BLaER1 (cell line): ENCODE measurements around the gene ARHGEF26.

ENCODE experiments used
- H3K27ac ChIP-seq: shearing (Covaris generic); formaldehyde crosslinking; 2 replicates; pipeline ENCODE4 v1.8.1; 2022
- H3K27me3 ChIP-seq: shearing (Covaris generic); formaldehyde crosslinking; 2 replicates; pipeline ENCODE4 v1.8.1; 2022
- H3K36me3 ChIP-seq: shearing (Covaris generic); formaldehyde crosslinking; 2 replicates; pipeline ENCODE4 v1.8.1; 2022
- H3K4me1 ChIP-seq: shearing (Covaris generic); formaldehyde crosslinking; 2 replicates; pipeline ENCODE4 v1.8.1; 2022
- H3K4me2 ChIP-seq: shearing (Covaris generic); formaldehyde crosslinking; 2 replicates; pipeline ENCODE4 v1.8.1; 2022
- H3K4me3 ChIP-seq: shearing (Covaris generic); formaldehyde crosslinking; 2 replicates; pipeline ENCODE4 v1.8.1; 2022
- H3K9ac ChIP-seq: shearing (Covaris generic); formaldehyde crosslinking; 2 replicates; pipeline ENCODE4 v1.8.1; 2022
- H3K9me3 ChIP-seq: shearing (Covaris generic); formaldehyde crosslinking; 2 replicates; pipeline ENCODE4 v1.8.1; 2022
- H4K20me1 ChIP-seq: shearing (Covaris generic); formaldehyde crosslinking; 2 replicates; pipeline ENCODE4 v1.8.1; 2022
- Cebpa-rat ChIP-seq: shearing (Covaris generic); IDR thresholded peaks from 2 replicates; pipeline ENCODE4 v1.8.1; 2022

ARHGEF26 gene

GRCh38 chr3:154241496-154241895 lies 120.3 kb downstream of the ARHGEF26 start:
- Histone ChIP-seq H4K20me1 (no peaks in the 10 kb centered on the region), H3K9ac (no peak overlapping the region), H3K4me1 (0 out of 2 replicates have a peak, but pooled peaks cover 6% of the 10 kb centered on the region), H3K36me3 (no peaks in the 10 kb centered on the region), H3K27me3 (no peaks in the 10 kb centered on the region), H3K27ac (no peak overlapping the region), H3K4me3 (no peak overlapping the region), H3K4me2 (no peak overlapping the region), H3K9me3 (no peaks in the 10 kb centered on the region)
- TF ChIP-seq Cebpa-rat, result no peak

DNA sequence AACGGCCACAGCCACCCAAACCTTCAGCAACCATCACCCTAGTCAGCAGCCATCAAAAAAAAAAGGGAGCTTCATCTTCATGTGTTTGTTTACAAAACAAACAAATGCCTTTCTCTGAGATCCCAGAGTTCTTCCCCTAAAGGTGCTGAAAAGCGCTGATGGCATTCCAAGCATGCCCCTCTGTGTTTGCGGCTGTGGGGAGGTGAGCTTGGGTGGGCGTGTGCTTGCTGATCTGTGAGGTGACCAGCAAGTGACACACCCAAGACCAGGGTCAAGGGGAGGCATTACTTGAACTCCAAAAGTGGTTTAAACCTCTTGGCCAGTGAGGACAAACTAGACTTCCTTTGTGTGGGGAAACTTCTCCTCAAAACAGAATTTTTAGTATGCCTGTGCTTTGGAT lies 121.6 kb downstream of the ARHGEF26 start:
- no peaks in the 10 kb centered on the region for H3K36me3 ChIP-seq
- H3K9ac ChIP-seq, result no peak overlapping the region
- H3K9me3 ChIP-seq, result no peaks in the 10 kb centered on the region
- H3K27me3 ChIP-seq, result no peaks in the 10 kb centered on the region
- 0 out of 2 replicates have a peak, but pooled peaks cover 6% of the 10 kb centered on the region for H3K4me1 ChIP-seq
- no peak overlapping the region for H3K27ac ChIP-seq
- H4K20me1 ChIP-seq, result no peaks in the 10 kb centered on the region
- no peak overlapping the region for H3K4me3 ChIP-seq
- no peak overlapping the region for H3K4me2 ChIP-seq
- no peak for TF ChIP-seq Cebpa-rat

DNA sequence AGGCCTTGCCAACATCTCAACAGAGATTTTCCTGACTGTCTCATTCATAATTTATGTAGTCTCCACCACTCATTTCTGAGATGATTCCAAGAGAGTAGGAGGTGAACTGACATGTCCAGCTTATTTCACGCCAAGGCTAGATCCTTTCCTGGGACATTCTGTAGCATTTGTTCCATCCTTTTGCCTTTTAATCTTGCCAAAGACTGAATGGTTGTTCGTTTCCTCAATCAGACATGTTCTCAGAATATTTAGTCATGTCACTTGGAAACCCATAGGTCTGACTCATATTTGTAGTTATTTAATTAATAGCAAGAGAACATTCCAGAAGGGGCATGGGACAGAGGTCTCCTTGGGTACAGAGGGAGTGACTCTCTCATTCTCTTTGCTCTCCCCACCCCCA lies 122.2 kb downstream of the ARHGEF26 start:
- H3K27ac ChIP-seq, result no peak overlapping the region
- TF ChIP-seq Cebpa-rat, result no peak
- no peaks in the 10 kb centered on the region for H3K27me3 ChIP-seq
- no peaks in the 10 kb centered on the region for H3K36me3 ChIP-seq
- H4K20me1 ChIP-seq, result no peaks in the 10 kb centered on the region
- H3K4me2 ChIP-seq, result no peak overlapping the region
- H3K4me3 ChIP-seq, result no peak overlapping the region
- no peaks in the 10 kb centered on the region for H3K9me3 ChIP-seq
- no peak overlapping the region for H3K9ac ChIP-seq
- 0 out of 2 replicates have a peak, but pooled peaks cover 6% of the 10 kb centered on the region for H3K4me1 ChIP-seq

- Histone ChIP-seq H3K27ac (no peak overlapping the region), H3K4me2 (no peak overlapping the region), H3K27me3 (no peaks in the 10 kb centered on the region), H3K36me3 (no peaks in the 10 kb centered on the region), H3K9ac (no peak overlapping the region), H3K9me3 (no peaks in the 10 kb centered on the region), H3K4me3 (no peak overlapping the region), H3K4me1 (0 out of 2 replicates have a peak, but pooled peaks cover 1% of the 10 kb centered on the region), H4K20me1 (no peaks in the 10 kb centered on the region)
- no peak for TF ChIP-seq Cebpa-rat
Measured at GRCh38 chr3:154244644-154245043, 123.5 kb downstream of the ARHGEF26 start.

DNA sequence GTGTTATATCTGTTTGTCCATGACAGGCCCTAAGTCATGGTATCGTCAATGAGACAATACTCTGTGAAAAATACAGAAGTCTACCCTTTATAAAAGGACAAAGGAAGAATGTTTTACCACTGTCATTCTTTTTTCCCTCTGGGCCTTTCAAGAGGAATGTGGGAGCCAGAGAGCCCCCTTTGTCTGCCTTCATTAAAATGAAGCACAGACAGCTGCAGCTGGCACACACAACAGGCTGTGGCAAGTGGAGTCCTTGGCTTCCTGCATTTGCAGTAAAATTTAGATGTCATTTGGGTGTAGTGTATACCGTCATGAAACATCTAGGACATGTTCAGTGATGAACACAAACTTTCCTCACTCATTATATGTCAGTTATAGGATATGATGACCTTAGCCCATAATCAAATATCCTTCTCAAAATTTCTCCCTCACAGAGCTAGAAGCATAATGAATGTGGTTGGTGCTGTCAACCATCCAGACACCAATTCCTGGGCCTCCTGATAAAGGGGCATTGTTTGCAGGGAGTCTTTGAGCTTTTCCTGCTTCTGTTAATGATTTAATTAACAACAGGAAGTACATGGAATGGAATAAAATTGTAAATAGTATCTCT lies 126.7 kb downstream of the ARHGEF26 start:
- Histone ChIP-seq H4K20me1 (no peaks in the 10 kb centered on the region), H3K27ac (no peak overlapping the region), H3K9me3 (no peaks in the 10 kb centered on the region), H3K9ac (no peak overlapping the region), H3K4me1 (no peaks in the 10 kb centered on the region), H3K36me3 (peaks cover 10% of the 10 kb centered on the region), H3K4me2 (no peak overlapping the region), H3K4me3 (no peak overlapping the region), H3K27me3 (no peaks in the 10 kb centered on the region)
- TF ChIP-seq Cebpa-rat, result no peak

- no peaks in the 10 kb centered on the region for H4K20me1 ChIP-seq
- no peak overlapping the region for H3K27ac ChIP-seq
- H3K9ac ChIP-seq, result no peak overlapping the region
- no peak overlapping the region for H3K4me2 ChIP-seq
- H3K9me3 ChIP-seq, result no peaks in the 10 kb centered on the region
- H3K27me3 ChIP-seq, result no peaks in the 10 kb centered on the region
- no peaks in the 10 kb centered on the region for H3K4me1 ChIP-seq
- no peak overlapping the region for H3K4me3 ChIP-seq
- TF ChIP-seq Cebpa-rat, result no peak
- H3K36me3 ChIP-seq, result peaks cover 23% of the 10 kb centered on the region
Measured at GRCh38 chr3:154250291-154250690, 129.1 kb downstream of the ARHGEF26 start.

DNA sequence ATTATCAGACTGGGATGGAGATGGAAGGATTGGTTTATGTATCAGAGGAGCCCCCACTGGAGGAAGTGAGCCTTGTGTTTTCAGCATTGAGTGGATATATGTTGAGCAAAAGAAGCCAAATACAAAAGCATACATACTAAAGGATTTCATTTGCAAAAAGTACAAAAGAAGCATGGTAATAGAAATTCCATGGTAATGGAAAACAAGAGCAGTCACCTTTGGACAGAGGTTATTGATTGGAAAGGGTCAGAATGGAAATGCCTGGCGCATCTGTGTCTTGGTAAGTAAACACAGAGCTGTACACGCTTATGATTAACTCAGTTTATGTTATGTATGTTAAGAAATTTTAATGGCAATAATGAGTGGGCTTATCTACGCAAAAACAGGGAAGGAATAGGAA lies 130.4 kb downstream of the ARHGEF26 start:
- Histone ChIP-seq H3K4me2 (no peak overlapping the region), H4K20me1 (no peaks in the 10 kb centered on the region), H3K9me3 (no peaks in the 10 kb centered on the region), H3K27me3 (no peaks in the 10 kb centered on the region), H3K36me3 (peaks cover 35% of the 10 kb centered on the region), H3K27ac (no peak overlapping the region), H3K9ac (no peak overlapping the region), H3K4me3 (no peak overlapping the region), H3K4me1 (no peaks in the 10 kb centered on the region)
- no peak for TF ChIP-seq Cebpa-rat

DNA sequence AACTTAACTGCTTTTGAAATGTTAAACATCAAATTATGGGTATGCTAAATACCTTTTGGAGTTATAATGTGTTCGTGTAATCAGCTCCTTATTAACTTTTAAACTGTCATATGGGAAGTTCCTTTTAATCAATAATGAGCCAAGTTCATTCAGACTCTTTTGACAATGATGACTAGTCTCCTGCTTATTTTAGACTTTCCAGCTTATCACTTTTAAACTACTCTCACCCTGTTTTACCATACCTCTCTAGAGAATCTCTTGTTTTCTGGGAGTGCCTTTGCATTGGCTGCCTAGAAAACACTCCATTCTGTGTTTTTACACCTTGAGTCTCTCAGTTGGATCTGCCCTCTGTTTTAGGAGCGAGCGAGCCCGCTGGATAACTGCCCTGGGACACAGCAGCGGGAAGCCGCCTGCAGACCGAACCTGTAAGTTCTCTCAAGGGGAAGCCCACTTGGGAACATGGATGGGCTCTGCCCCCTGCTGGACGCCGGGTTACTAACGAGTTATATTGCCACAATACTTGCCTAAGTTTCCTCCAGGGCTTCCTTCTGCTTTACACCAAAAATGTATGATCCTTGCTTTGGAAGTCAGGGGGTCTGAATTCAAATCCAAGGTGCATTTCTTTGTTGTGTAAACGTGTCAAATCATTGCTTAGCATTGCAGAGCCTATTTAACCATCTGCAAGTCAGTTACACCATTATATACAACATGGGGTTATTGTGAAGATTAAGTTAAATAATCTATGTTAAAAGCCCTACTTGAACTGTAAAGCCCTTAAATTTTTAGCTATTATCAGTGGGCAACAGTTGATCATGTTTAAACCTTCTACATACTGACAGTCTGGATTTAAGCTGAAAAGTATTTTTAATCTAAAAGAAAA lies 131.8 kb downstream of the ARHGEF26 start:
- no peaks in the 10 kb centered on the region for H4K20me1 ChIP-seq
- no peak overlapping the region for H3K4me3 ChIP-seq
- no peaks in the 10 kb centered on the region for H3K9me3 ChIP-seq
- H3K36me3 ChIP-seq, result peaks cover 45% of the 10 kb centered on the region
- TF ChIP-seq Cebpa-rat, result no peak
- no peak overlapping the region for H3K4me2 ChIP-seq
- no peaks in the 10 kb centered on the region for H3K27me3 ChIP-seq
- H3K4me1 ChIP-seq, result no peaks in the 10 kb centered on the region
- H3K9ac ChIP-seq, result no peak overlapping the region
- no peak overlapping the region for H3K27ac ChIP-seq

GRCh38 chr3:154254527-154254926 lies 133.3 kb downstream of the ARHGEF26 start:
- Histone ChIP-seq H3K4me3 (no peak overlapping the region), H3K27me3 (no peaks in the 10 kb centered on the region), H3K27ac (no peak overlapping the region), H3K9me3 (peaks cover 2% of the 10 kb centered on the region; the same call in 1 of the 2 replicates), H3K4me2 (no peak overlapping the region), H3K4me1 (no peaks in the 10 kb centered on the region), H3K36me3 (peaks cover 61% of the 10 kb centered on the region), H4K20me1 (no peaks in the 10 kb centered on the region), H3K9ac (no peak overlapping the region)
- TF ChIP-seq Cebpa-rat, result no peak

GRCh38 chr3:154273381-154273780 lies 152.2 kb downstream of the ARHGEF26 start:
- no peak overlapping the region for H3K9ac ChIP-seq
- H3K4me2 ChIP-seq, result no peak overlapping the region
- no peaks in the 10 kb centered on the region for H3K4me1 ChIP-seq
- H3K4me3 ChIP-seq, result no peak overlapping the region
- peaks cover 72% of the 10 kb centered on the region for H3K36me3 ChIP-seq
- H3K27me3 ChIP-seq, result no peaks in the 10 kb centered on the region
- peaks cover 7% of the 10 kb centered on the region for H3K9me3 ChIP-seq
- H4K20me1 ChIP-seq, result 0 out of 2 replicates have a peak, but pooled peaks cover 9% of the 10 kb centered on the region
- TF ChIP-seq Cebpa-rat, result no peak
- no peak overlapping the region for H3K27ac ChIP-seq
